NCI-H1694 treated with DMSO at 0.1 percent for 48 hours (cell line): ENCODE results near the gene EGFL7.

ENCODE experiments used
- DNase-seq: peaks from one replicate; lab custom pipeline; 2025; lab: John Stamatoyannopoulos, UW

The EGFL7 gene

DNA sequence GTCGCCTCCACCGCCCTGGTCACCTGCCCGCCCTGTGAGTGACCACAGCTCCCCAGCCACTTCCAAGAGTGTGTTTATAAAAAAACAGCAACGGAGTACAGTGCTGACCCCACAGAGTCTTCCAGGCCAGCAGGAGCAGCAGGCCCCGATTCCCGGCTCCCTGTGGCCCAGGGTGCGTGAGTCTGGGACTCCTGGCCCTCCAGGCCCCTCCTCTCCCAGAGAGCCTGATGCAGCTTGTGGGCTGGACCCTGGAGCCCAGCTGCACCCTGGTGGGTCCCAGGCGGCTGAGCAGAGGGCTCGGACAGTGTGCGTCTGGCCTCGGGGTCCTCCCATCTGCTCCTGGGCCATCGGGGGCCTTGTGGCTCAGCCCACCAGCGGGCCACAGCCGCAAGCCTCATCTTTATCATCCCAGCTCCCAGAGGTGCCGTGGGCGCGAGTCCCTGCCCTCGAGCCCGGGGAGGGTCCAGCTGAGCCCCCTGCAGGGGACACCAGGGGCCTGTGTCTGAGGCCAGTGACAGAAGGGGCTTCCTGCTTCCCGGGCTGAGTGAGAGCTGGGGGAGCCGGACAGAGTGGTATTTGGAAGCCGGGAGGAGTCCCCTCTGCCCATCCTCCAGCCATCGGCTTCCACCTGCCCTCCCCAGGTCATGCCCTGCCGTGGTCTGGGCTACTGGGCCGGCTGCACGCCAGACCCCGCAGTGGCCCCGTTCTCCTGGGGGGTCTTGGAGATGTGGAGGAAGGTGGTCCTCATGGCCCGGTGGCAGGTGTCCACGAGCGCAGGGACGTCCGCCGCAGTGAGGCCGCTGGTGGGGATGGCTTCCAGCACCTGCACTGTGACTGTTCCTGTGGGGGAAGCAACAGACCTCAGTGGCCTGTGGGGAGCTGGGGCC is 10.6 kb downstream of the EGFL7 start:
- DNase-seq, result no peak

DNA sequence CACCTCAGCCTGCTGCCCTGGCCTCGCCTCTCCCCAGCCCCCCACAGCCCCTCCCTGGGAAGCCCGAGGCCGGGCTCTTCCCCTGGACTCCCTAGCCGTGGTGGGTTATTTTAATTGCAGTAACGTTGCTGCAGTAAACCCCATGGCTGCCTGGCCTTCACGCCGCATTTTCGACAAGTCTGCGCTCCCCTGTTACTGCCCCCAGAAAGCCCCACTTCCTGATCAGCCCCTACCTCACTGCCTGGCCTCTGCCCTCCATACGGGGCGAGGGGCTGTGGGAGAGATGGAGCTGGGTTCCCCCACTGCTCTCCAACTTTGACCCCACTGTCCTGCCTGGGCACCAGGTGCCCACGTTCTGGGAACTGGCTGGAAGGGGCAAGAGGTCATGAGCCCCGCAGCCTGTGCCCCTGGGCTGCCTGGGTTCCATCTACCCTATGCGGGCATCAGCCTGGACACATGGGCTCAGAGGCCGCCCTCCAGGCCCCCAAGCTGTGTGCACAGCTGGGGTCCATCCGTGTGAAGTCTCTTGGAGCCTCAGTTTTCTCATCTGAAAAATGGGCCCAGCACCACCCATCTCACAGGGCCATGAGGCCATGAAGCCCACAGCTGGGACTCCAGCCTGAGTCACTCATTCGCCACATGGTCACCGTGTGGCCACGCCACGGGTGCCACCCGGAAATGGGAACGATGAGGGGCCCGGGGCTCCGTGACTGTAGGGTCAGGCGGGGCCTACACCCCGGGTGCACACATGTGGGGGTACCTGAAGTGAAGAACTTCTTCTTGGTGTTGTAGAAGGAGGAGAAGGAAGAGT is 11.5 kb downstream of the EGFL7 start:
- DNase-seq, result no peak

DNA sequence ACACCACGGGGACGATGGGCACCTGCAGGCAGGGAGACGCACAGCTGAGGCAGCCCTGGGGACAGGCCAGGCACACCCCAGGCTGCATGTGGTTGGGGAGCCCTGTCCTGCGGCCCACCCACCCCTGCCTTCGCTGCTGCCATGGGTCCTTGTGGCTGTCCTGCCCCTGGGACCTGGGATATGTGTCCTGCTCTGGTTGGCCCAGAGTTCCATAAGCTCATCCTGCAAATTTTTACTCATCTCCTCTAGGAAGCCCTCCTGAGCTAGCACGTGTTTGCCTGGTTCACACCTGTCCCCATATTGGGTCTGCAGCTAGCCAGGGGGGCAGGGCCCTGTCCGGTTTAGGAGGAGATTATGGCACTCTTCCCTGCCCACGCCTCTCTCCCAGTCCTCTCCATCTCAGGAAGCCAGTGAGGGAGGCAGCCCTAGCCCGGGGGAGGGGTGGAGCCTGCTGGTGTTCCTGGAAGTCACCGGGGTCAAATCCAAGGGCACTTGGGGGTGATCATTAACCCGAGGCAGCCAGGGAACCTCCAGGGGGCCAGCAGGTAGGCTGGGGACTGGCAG is 12.2 kb downstream of the EGFL7 start:
- DNase-seq, result no peak

GRCh38 chr9:136675477-136676296 is 13.0 kb downstream of the EGFL7 start:
- no peak for DNase-seq

- no peak for DNase-seq
Observed at GRCh38 chr9:136676297-136676794, 13.6 kb downstream of the EGFL7 start.

DNA sequence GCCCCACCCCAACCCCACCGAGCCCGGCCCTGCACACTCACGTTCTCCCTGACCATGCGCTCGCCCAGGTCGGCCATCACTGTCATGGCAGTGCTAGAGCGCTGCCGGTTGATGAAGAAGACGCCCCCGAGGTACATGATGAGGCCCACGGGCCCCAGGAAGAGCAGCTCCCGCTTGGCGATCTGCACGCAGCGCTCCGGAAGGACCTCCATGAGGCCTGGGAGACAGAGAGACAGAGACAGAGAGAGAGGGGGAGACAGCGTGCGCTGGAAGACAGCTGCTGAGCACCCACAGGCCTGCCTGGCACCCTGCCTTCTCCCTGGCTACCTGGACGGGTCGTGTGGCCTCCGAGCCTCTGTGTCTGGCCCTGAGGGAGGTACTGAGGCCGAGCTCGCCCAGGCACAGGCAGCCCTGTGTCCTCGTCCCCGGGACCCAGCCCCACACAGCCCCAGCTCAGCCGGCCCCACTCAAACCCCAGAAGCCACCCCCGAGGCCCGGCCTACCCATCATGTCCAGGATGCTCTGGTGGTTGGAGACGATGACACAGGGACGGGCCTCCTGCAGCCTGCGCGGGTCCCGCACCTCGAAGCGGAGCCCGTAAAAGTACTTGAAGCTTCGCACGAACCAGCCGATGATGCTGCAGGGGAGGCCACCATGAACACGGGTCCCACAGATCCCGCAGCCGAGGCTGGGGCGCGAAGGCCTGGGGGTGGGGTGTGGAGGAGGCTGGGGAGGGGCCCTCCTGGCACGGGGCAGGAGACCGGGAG is 14.4 kb downstream of the EGFL7 start:
- no peak for DNase-seq

DNA sequence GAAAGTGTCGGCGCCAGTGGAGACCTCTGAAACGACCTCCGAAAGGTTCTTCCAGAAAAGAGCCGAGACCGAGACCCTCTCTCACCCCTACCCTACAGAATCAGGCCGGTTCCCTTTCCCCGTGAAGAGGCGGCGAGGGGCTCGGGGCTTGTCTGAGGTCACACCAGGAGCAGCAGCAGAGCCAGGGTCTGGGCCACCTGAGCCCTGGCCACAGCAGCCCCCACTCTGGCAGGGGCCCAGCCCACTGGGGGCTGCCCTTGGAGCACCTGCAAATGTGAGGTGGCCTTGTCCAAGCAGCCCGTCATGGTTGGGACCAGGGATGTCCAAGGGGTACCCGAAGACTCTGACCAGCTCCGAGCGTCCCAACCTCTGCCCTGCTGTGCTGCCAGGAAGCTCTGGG is 15.3 kb downstream of the EGFL7 start:
- no peak for DNase-seq

GRCh38 chr9:136678624-136679023 is 15.9 kb downstream of the EGFL7 start:
- DNase-seq, result no peak

DNA sequence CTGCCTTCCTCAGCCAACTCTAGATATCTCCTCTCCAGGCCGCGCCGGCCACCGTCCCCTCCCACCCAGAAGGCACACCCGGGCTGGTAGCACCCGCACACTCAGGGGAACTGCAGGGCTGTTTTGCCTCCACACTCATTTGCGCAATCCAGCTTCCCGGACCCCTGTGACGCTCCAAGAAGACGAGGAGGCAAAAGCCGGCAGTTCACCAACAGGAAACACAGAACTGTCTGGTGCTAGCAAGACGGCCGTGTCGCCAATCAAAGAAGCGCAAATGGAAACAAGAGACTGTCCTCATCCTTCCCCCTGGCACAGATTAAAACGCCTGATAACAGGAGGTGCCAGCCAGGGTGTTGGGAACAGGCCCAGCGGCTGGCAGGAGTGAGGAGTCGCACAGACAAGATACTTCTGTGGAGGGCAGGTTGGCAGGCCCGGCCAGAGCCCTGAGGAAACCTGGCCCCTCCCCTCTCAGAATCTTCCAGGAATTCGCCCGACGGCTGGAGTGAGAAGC is 16.8 kb downstream of the EGFL7 start:
- no peak for DNase-seq

- no peak for DNase-seq
Observed at GRCh38 chr9:136681029-136681428, 18.3 kb downstream of the EGFL7 start.

DNA sequence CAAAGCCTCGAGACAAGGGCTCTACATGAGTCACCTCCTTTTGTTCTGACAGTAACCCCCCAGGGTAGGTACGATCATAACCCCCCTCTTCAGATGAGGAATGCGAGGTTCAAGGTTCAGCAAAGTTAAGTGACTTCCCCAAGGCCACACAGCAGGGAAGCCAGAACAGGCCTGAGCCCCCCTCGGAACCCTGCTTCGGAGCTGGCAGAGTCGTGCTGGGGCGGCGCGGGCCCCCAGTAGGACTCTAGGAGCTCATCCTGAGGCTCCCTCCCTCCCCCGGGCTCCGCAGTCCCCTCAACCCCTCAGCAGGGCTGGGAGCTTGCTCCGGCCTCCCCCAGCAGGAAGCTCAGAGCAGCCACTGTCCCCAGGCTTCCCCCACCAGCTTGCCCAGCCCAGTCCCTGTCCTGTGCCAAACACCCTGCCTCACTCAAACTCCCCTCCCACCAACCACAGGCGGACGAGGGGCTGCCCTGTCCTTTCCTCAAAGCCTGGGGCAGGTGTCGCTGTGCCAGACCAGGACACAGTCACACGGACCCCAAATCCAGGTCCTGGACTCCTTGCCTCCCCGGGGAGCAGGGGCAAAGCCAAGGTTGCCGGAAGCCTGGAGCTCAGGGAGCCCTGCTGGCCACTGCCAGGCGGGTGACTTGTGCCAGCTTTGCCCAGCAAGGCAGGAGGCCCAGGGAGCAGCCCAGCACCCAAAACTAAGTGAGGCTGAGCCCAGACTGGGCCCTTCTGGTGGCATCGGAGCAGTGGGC is 19.4 kb downstream of the EGFL7 start:
- DNase-seq, result no peak

- no peak for DNase-seq
Observed at GRCh38 chr9:136682710-136683109, 20.0 kb downstream of the EGFL7 start.

- no peak for DNase-seq
Observed at GRCh38 chr9:136683173-136683745, 20.5 kb downstream of the EGFL7 start.

DNA sequence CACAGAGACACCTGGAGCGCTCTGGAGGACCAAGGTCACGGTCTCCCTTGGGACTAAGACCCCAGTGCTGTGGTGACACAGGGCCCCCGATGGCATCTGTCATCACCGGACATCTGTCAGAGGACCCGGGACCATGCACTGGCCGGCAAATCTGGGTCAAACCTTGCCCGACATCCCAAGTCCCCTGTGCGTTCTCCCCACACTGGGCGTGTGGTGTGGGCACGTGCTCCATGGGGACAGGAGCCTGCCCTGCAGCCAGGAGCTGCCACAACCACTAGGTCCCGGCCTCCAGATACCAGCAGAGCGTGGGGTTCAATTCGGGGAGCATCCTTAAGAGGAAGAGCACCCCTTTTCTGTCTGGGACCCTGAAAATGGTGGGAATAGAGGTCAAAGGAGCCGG is 21.0 kb downstream of the EGFL7 start:
- no peak for DNase-seq

DNA sequence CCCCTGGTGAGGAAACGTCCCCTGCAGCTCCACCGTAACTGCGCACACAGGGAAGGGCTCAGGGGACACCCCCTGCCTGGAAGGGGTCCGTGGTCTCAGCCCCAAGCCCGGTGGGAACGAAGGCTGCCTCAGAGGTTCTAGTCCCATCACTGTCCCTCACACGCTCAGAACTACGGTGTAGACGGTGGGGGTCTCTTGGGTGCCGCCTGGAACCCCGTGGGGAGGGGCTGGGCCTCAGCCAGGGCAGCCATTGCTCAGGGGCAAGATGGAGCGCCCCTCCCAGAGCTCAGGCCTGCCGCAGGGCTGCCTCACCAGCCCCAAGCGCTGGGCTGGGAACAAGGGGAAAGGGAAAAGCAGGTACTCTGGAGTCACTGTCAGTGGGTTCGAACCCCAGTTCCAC is 21.6 kb downstream of the EGFL7 start:
- no peak for DNase-seq

DNA sequence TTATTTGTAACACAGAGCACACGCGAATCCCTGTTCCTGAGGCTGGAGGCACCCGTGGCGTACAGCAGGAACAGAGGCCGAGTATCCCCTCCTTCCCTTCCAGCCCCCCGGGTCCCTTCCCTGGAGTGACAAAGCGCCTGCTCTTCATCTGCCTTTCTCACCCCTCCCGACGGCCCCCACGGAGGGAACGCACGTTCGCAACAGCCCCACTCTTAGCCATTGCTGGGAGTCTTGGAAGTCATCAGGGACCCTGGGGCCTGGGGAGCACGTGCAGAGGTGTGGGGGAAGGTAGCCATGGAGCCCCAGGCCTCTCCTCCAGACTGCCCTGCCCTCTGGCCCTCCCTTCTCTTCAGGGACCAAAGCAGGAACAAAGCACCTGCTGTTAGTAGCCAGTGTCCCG is 22.1 kb downstream of the EGFL7 start:
- DNase-seq, result no peak

- no peak for DNase-seq
Observed at GRCh38 chr9:136685216-136685615, 22.5 kb downstream of the EGFL7 start.

GRCh38 chr9:136685790-136686533 is 23.2 kb downstream of the EGFL7 start:
- DNase-seq, result no peak

DNA sequence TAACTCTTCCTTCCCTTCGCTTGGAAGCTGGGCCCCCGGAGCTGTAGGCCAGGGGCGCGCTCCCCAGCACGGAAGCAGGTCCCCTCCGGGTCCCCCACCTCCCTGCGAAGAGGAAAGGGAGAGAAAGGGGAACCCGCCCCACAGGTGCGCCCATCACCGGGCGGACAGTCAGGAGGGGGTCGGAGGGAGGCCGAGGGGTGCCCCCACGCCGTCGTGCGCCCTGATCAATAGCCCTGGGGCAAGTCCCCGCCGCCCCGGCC is 23.7 kb downstream of the EGFL7 start:
- DNase-seq, result no peak
